GM12873 (cell line): ENCODE results near the gene NF2.

Experiments
- CTCF ChIP-seq: IDR thresholded peaks from 2 replicates; pipeline ENCODE4 v1.5.1; 2012; ENCODE audit warnings: low read depth, mild to moderate bottlenecking, moderate library complexity, low read length, control low read depth; ENCODE audit not compliant: insufficient read depth; ENCODE audit errors: missing control alignments

Gene NF2

GRCh38 chr22:29650370-29650769, 46.9 kb downstream of the NF2 start:
- TF ChIP-seq CTCF = no peak

GRCh38 chr22:29651652-29652051, 48.2 kb downstream of the NF2 start:
- TF ChIP-seq CTCF = no peak

GRCh38 chr22:29654420-29654819, 51.0 kb downstream of the NF2 start:
- no peak for TF ChIP-seq CTCF

- TF ChIP-seq CTCF = no peak
These were observed 51.4 kb downstream of the NF2 start for GRCh38 chr22:29654882-29655281.

- no peak for TF ChIP-seq CTCF
These were observed 54.7 kb downstream of the NF2 start for GRCh38 chr22:29658176-29658575.

GRCh38 chr22:29660021-29660420, 56.6 kb downstream of the NF2 start:
- TF ChIP-seq CTCF = no peak

- no peak for TF ChIP-seq CTCF
These were observed 57.9 kb downstream of the NF2 start for GRCh38 chr22:29661336-29661735.
